Measurements from ENCODE around the gene AQP6.

AQP6 gene

DNA sequence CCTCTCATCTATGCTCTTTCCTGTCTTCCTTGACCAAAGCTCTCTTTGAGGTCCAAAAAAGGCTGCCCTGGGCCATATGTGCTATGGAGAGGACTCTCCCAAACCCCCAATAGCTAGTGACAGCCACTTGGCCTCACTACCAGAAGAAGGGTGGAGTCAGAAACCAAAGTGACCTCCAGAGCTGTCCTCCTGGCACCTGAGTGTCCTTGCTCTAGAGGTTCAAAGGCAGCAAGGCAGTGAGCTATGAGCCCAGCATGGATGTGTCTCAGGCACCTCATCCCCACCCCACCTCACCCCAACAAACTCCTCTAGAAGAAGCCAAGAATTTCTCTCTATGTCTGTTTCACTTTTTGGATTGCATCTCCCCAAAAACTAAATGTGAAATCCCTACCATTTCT is 15.2 kb upstream of the AQP6 start:
- no peak overlapping the region for H3K4me3 ChIP-seq (ENCODE audit: insufficient read depth in 1 of 2, low read depth in 1 of 2, low read length in 2 of 2)
- H2AK5ac ChIP-seq (ENCODE audit: low read length, severe bottlenecking) = no peak overlapping the region
- H3K18ac ChIP-seq (ENCODE audit: low read depth in 1 of 2, low read length in 2 of 2) = no peak overlapping the region
- H3K4ac ChIP-seq (ENCODE audit: low read depth in 1 of 2, low read length in 2 of 2) = no peak overlapping the region
- no peak overlapping the region for H3K14ac ChIP-seq (ENCODE audit: low read length in 2 of 2)
- no peak overlapping the region for H3K23ac ChIP-seq (ENCODE audit: low read length in 2 of 2)
- no peak overlapping the region for H3K9ac ChIP-seq (ENCODE audit: low read length)
- no peak overlapping the region for H3K27ac ChIP-seq (ENCODE audit: low read length, poor library complexity, severe bottlenecking)
- peaks cover 91% of the 10 kb centered on the region in 2 experiments for H3K27me3 ChIP-seq (ENCODE audit: control insufficient read depth in 1 of 2, insufficient read depth in 1 of 2, low read length in 2 of 2)
- no peak overlapping the region for H2AFZ ChIP-seq (ENCODE audit: low read depth, low read length)
- no peak overlapping the region for H4K8ac ChIP-seq (ENCODE audit: low read length)
- DNase-seq = no peak
- no peak overlapping the region for H4K91ac ChIP-seq (ENCODE audit: low read length)
- no peak overlapping the region for H2BK120ac ChIP-seq (ENCODE audit: low read depth, low read length)
- H2BK12ac ChIP-seq (ENCODE audit: low read length in 2 of 2) = no peak overlapping the region
- no peaks in the 10 kb centered on the region for H3K36me3 ChIP-seq (ENCODE audit: control insufficient read depth in 1 of 2, insufficient read depth in 2 of 2, low read depth in 1 of 2, low read length in 2 of 2)
- H2BK5ac ChIP-seq (ENCODE audit: low read depth, low read length, poor library complexity, severe bottlenecking) = no peak overlapping the region
- no peaks in the 10 kb centered on the region for H3K9me3 ChIP-seq (ENCODE audit: control insufficient read depth, low read length)
- H3K79me1 ChIP-seq (replicated peaks; ENCODE audit: low read length, poor library complexity, severe bottlenecking) = no peaks in the 10 kb centered on the region
- H3K4me2 ChIP-seq (ENCODE audit: low read length, poor library complexity, severe bottlenecking) = no peak overlapping the region
- H3K4me1 ChIP-seq (ENCODE audit: control insufficient read depth, insufficient read depth, low read depth, low read length) = peaks cover 24% of the 10 kb centered on the region
- H2BK15ac ChIP-seq (ENCODE audit: low read depth, poor library complexity, severe bottlenecking) = no peak overlapping the region

DNA sequence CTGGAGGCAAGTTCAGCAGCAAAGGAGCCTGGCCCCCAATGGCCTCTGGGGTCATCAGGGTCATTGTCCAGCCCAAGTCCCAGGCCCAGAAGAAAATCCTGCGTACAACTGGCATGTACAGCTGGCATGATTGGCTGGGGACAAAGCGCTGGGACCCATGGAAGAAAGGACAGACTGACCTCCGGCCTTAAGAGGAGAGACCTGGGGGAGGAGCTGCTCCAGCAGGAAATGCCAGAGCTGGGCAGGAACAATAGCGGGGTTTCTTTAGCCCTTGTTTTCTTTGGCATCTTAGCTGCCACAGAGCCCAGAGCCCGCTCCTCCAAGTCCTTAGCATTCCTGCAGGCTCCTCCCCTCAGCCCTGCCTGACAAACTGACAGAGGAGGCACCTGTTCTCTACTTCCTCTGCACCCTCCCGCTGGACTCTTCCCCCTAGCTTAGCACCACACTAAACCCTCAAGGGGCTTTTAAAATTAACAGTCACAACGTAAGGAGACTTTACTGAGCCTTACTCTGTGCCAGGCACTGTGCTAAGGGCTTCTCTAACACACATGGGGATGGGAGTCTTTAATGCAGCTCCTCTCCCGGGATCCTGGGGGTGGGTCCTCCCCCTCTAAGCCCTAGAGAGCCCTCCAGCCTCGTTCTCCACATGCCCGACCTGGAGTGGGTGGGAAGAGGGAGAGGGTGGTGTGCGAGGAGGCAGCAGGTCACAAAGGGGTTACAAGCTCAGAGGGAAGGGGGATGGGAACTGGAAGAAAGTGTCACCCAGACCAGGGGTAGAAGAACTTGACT is 12.9 kb upstream of the AQP6 start:
- no peak overlapping the region for H2BK5ac ChIP-seq (ENCODE audit: low read depth, low read length, poor library complexity, severe bottlenecking)
- no peak overlapping the region for H2AK5ac ChIP-seq (ENCODE audit: low read length, severe bottlenecking)
- no peaks in the 10 kb centered on the region for H3K9me3 ChIP-seq (ENCODE audit: control insufficient read depth, low read length)
- H3K4me1 ChIP-seq (ENCODE audit: control insufficient read depth, insufficient read depth, low read depth, low read length) = peaks cover 33% of the 10 kb centered on the region
- H2BK15ac ChIP-seq (ENCODE audit: low read depth, poor library complexity, severe bottlenecking) = no peak overlapping the region
- H3K4me2 ChIP-seq (ENCODE audit: low read length, poor library complexity, severe bottlenecking) = no peak overlapping the region
- no peak overlapping the region for H4K91ac ChIP-seq (ENCODE audit: low read length)
- no peak overlapping the region for H3K9ac ChIP-seq (ENCODE audit: low read length)
- no peak for DNase-seq
- no peak overlapping the region for H3K4ac ChIP-seq (ENCODE audit: low read depth in 1 of 2, low read length in 2 of 2)
- peaks cover 83 to 92% of the 10 kb centered on the region in 2 experiments for H3K27me3 ChIP-seq (ENCODE audit: control insufficient read depth in 1 of 2, insufficient read depth in 1 of 2, low read length in 2 of 2)
- H3K23ac ChIP-seq (ENCODE audit: low read length in 2 of 2) = no peak overlapping the region
- no peak overlapping the region for H2BK12ac ChIP-seq (ENCODE audit: low read length in 2 of 2)
- no peak overlapping the region for H4K8ac ChIP-seq (ENCODE audit: low read length)
- H3K79me1 ChIP-seq (replicated peaks; ENCODE audit: low read length, poor library complexity, severe bottlenecking) = no peaks in the 10 kb centered on the region
- no peak overlapping the region for H3K18ac ChIP-seq (ENCODE audit: low read depth in 1 of 2, low read length in 2 of 2)
- H3K14ac ChIP-seq (ENCODE audit: low read length in 2 of 2) = no peak overlapping the region
- no peak overlapping the region for H2BK120ac ChIP-seq (ENCODE audit: low read depth, low read length)
- H3K27ac ChIP-seq (ENCODE audit: low read length, poor library complexity, severe bottlenecking) = no peak overlapping the region
- 36% methylated on average over 11 of the region's 11 CpGs for WGBS
- no peak overlapping the region for H3K4me3 ChIP-seq (ENCODE audit: insufficient read depth in 1 of 2, low read depth in 1 of 2, low read length in 2 of 2)
- no peaks in the 10 kb centered on the region for H3K36me3 ChIP-seq (ENCODE audit: control insufficient read depth in 1 of 2, insufficient read depth in 2 of 2, low read depth in 1 of 2, low read length in 2 of 2)
- H2AFZ ChIP-seq (ENCODE audit: low read depth, low read length) = no peak overlapping the region

DNA sequence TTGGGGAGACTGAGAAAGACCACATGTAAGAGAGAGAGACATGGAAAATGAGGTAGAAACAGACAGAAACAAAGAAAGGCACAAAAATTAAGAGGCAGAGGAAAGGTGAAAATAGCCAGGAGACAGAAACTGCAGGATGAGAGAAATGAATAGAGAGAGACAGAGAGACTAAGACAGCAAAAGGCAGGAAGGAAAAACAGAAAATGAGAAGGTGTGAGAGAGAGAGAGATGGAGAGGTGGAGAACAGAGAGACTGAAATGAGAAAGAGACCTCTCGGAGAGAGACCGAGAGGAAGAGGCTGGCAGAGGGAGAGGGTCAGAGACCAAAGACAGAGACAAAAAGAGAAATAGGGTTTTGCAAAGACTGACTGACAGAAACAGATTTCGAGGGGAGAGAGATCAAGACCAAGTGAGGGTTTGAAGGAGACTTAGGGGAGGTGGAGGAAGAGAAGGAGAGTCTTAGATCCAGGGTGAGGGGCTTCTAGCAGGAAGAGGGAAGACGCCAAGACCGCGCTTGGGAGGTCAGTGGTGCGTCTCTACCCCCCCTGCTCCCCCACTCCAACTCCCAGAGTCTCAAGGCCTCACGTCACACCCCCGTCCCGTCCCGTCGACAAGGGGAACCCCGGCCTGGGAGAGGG is 12.2 kb upstream of the AQP6 start:
- no peak overlapping the region for H3K23ac ChIP-seq (ENCODE audit: low read length in 2 of 2)
- peaks cover 33% of the 10 kb centered on the region for H3K4me1 ChIP-seq (ENCODE audit: control insufficient read depth, insufficient read depth, low read depth, low read length)
- no peak overlapping the region for H2AK5ac ChIP-seq (ENCODE audit: low read length, severe bottlenecking)
- no peak overlapping the region for H3K4me3 ChIP-seq (ENCODE audit: insufficient read depth in 1 of 2, low read depth in 1 of 2, low read length in 2 of 2)
- no peak overlapping the region for H3K4me2 ChIP-seq (ENCODE audit: low read length, poor library complexity, severe bottlenecking)
- H3K36me3 ChIP-seq (ENCODE audit: control insufficient read depth in 1 of 2, insufficient read depth in 2 of 2, low read depth in 1 of 2, low read length in 2 of 2) = no peaks in the 10 kb centered on the region
- H3K79me1 ChIP-seq (replicated peaks; ENCODE audit: low read length, poor library complexity, severe bottlenecking) = no peaks in the 10 kb centered on the region
- H2BK5ac ChIP-seq (ENCODE audit: low read depth, low read length, poor library complexity, severe bottlenecking) = no peak overlapping the region
- WGBS = 54% methylated on average over 9 of the region's 13 CpGs
- H2BK12ac ChIP-seq (ENCODE audit: low read length in 2 of 2) = no peak overlapping the region
- no peak overlapping the region for H3K18ac ChIP-seq (ENCODE audit: low read depth in 1 of 2, low read length in 2 of 2)
- H3K27ac ChIP-seq (ENCODE audit: low read length, poor library complexity, severe bottlenecking) = no peak overlapping the region
- no peak overlapping the region for H2BK15ac ChIP-seq (ENCODE audit: low read depth, poor library complexity, severe bottlenecking)
- H4K8ac ChIP-seq (ENCODE audit: low read length) = no peak overlapping the region
- H3K9me3 ChIP-seq (ENCODE audit: control insufficient read depth, low read length) = no peaks in the 10 kb centered on the region
- no peak overlapping the region for H3K9ac ChIP-seq (ENCODE audit: low read length)
- DNase-seq = no peak
- H4K91ac ChIP-seq (ENCODE audit: low read length) = no peak overlapping the region
- H2AFZ ChIP-seq (ENCODE audit: low read depth, low read length) = no peak overlapping the region
- no peak overlapping the region for H3K4ac ChIP-seq (ENCODE audit: low read depth in 1 of 2, low read length in 2 of 2)
- H3K14ac ChIP-seq (ENCODE audit: low read length in 2 of 2) = no peak overlapping the region
- H3K27me3 ChIP-seq (ENCODE audit: control insufficient read depth in 1 of 2, insufficient read depth in 1 of 2, low read length in 2 of 2) = peaks cover 76 to 91% of the 10 kb centered on the region in 2 experiments
- H2BK120ac ChIP-seq (ENCODE audit: low read depth, low read length) = no peak overlapping the region

DNA sequence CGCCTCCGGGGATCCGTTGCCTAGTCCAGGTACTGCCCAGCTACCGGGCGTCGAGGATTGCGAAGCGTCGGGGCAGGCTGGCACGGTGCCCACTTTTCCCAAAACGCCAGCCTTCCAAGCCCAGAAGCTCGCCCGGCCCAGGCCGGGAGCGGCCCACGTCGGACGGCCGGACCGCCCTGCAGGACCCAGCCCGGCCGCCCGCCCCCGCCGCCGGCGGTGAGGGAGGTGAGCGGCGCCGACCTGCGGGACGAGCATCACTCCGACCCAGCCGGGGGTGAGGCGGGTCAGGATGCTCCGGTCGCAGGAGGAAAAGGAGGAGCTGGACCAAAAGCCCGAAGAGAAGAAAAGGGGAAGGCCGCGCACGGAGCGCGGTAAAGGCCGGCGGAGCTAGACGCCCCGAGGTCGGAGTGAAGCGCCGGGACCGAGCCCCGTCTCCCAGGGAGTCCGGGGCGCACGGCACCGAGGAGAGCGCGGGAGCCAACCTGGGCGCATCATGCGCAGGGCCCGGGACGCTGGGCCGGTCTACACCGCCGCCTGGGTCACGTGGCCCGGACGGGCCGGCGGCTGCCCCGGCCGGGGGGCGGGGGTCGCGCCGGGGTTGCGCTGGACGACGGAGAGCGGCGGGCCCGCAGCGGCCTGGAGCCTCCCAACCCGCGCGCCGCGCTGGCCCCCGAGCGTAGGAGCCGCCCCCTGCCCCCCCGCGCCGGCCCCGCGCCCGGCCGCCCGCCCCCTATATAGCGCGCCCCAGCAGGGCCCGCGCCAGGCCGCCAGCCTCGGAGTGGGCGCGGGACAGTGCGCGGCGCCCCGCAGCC is 11.4 kb upstream of the AQP6 start, which contains the start of gene AQP5:
Gene AQP5 (plus strand): TSS at position 762 of the 812 bp plus-strand sequence. CDS start 146 bp downstream, outside the sequence.
- peak within 1 kb of the TSS; percentile 7 for H4K8ac ChIP-seq (ENCODE audit: low read length)

More for the DNA sequence above, 11.4 kb upstream of the AQP6 start, which contains the start of gene AQP5:
- Histone ChIP-seq H2BK12ac (ENCODE audit: low read length in 2 of 2) (no peak within 1 kb of the TSS), H2AK5ac (ENCODE audit: low read length, severe bottlenecking) (no peak within 1 kb of the TSS), H3K14ac (ENCODE audit: low read length in 2 of 2) (no peak within 1 kb of the TSS), H2BK120ac (ENCODE audit: low read depth, low read length) (no peak within 1 kb of the TSS), H2BK15ac (ENCODE audit: low read depth, poor library complexity, severe bottlenecking) (peak within 1 kb of the TSS; percentile 62), H3K4me1 (ENCODE audit: control insufficient read depth, insufficient read depth, low read depth, low read length) (peaks cover 33% of the 10 kb centered on the region), H3K27ac (ENCODE audit: low read length, poor library complexity, severe bottlenecking) (no peak within 1 kb of the TSS), H3K79me1 (replicated peaks; ENCODE audit: low read length, poor library complexity, severe bottlenecking) (no peaks in the 10 kb centered on the region), H3K36me3 (ENCODE audit: control insufficient read depth in 1 of 2, insufficient read depth in 2 of 2, low read depth in 1 of 2, low read length in 2 of 2) (no peaks in the 10 kb centered on the region), H3K9ac (ENCODE audit: low read length) (no peak within 1 kb of the TSS), H3K18ac (ENCODE audit: low read depth in 1 of 2, low read length in 2 of 2) (no peak within 1 kb of the TSS), H3K4ac (ENCODE audit: low read depth in 1 of 2, low read length in 2 of 2) (no peak within 1 kb of the TSS), H2AFZ (ENCODE audit: low read depth, low read length) (no peak within 1 kb of the TSS), H3K27me3 (ENCODE audit: control insufficient read depth in 1 of 2, insufficient read depth in 1 of 2, low read length in 2 of 2) (peaks cover 72 to 91% of the 10 kb centered on the region in 2 experiments), H3K9me3 (ENCODE audit: control insufficient read depth, low read length) (no peaks in the 10 kb centered on the region), H3K4me2 (ENCODE audit: low read length, poor library complexity, severe bottlenecking) (peak within 1 kb of the TSS; percentile 78), H3K4me3 (ENCODE audit: insufficient read depth in 1 of 2, low read depth in 1 of 2, low read length in 2 of 2) (peak within 1 kb of the TSS; percentile 15 to 63), H3K23ac (ENCODE audit: low read length in 2 of 2) (no peak within 1 kb of the TSS), H2BK5ac (ENCODE audit: low read depth, low read length, poor library complexity, severe bottlenecking) (no peak within 1 kb of the TSS), H4K91ac (ENCODE audit: low read length) (no peak within 1 kb of the TSS)
- WGBS = 11% methylated on average over 70 of the region's 111 CpGs
- no peak for DNase-seq

Measured in mesenchymal stem cell (in vitro differentiated cells and primary cell).